ENCODE measurements around the gene FBXW8. TPM values are rescaled to one million over a fixed set of nuclear protein-coding genes. Genes with fewer than 3 reads are reported as not detected.

Gene FBXW8
- total RNA-seq, 1 donor from 2014 or later, result 32.1 TPM

DNA sequence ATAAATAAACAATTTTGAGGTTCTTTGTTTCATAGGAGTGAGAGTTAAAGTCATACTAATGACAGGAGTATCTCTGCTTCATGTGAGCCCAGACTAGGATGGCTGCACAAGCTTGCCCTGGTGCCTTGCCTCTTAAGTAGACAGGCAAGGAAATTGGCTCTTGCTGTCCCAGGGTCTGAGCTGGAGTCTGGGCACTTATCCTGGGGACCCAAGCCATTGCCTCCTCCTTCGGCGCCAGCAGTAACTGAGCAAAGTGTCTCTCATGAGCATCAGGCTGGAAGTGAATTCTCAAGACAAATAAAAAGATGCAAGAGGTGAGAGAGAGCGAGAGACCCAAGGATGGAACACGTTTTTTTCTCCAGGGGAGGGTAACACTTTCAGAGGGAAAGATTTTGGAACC lies 6.9 kb upstream of the FBXW8 start:
- no peak overlapping the region for H3K27ac Mint-ChIP-seq (ENCODE audit: unreplicated experiment)
- H3K27me3 Mint-ChIP-seq (ENCODE audit: unreplicated experiment), result peaks cover 72% of the 10 kb centered on the region
- TF ChIP-seq CTCF (IDR thresholded peaks at IDR 0.05), result no peak
- no peak overlapping the region for H3K4me3 Mint-ChIP-seq (ENCODE audit: unreplicated experiment)
- no peak for DNase-seq (ENCODE audit: extremely low spot score, unreplicated experiment)
- H3K9me3 Mint-ChIP-seq (ENCODE audit: unreplicated experiment), result no peaks in the 10 kb centered on the region
- no peaks in the 10 kb centered on the region for H3K4me1 Mint-ChIP-seq (ENCODE audit: unreplicated experiment)
- no peaks in the 10 kb centered on the region for H3K36me3 Mint-ChIP-seq (ENCODE audit: unreplicated experiment)

DNA sequence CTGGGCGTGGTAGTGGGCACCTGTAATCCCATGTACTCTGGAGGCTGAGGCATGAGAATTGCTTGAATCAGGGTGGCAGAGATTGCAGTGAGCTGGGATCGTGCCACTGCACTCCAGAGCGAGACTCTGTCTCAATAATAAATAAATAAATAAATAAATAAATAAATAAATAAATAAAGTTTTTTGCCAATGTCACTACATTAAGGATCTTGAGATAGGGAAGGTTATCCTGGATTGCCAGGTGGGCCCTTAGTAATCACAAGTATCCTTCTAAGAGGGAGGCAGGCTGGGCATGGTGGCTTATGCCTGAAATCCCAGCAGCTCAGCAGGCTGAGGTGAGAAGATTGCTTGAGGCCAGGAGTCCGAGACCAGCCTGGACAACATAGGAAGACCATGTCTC lies 4.5 kb upstream of the FBXW8 start:
- Mint-ChIP-seq H3K36me3 (ENCODE audit: unreplicated experiment) (no peaks in the 10 kb centered on the region), H3K4me1 (ENCODE audit: unreplicated experiment) (peaks cover 2% of the 10 kb centered on the region), H3K9me3 (ENCODE audit: unreplicated experiment) (no peaks in the 10 kb centered on the region), H3K4me3 (ENCODE audit: unreplicated experiment) (no peak overlapping the region), H3K27ac (ENCODE audit: unreplicated experiment) (no peak overlapping the region), H3K27me3 (ENCODE audit: unreplicated experiment) (peaks cover 52% of the 10 kb centered on the region)
- DNase-seq (ENCODE audit: extremely low spot score, unreplicated experiment), result no peak
- TF ChIP-seq CTCF (IDR thresholded peaks at IDR 0.05), result no peak

- no peaks in the 10 kb centered on the region for H3K36me3 Mint-ChIP-seq (ENCODE audit: unreplicated experiment)
- peak overlapping the region; percentile 87 for H3K4me3 Mint-ChIP-seq (ENCODE audit: unreplicated experiment)
- peaks cover 22% of the 10 kb centered on the region for H3K27me3 Mint-ChIP-seq (ENCODE audit: unreplicated experiment)
- H3K9me3 Mint-ChIP-seq (ENCODE audit: unreplicated experiment), result no peaks in the 10 kb centered on the region
- peak overlapping the region; percentile 60 for H3K27ac Mint-ChIP-seq (ENCODE audit: unreplicated experiment)
- no peak for DNase-seq (ENCODE audit: extremely low spot score, unreplicated experiment)
- TF ChIP-seq CTCF (IDR thresholded peaks at IDR 0.05), result no peak
- H3K4me1 Mint-ChIP-seq (ENCODE audit: unreplicated experiment), result peaks cover 24% of the 10 kb centered on the region
Observed at GRCh38 chr12:116910280-116910644, 488 bp upstream of the FBXW8 start.

DNA sequence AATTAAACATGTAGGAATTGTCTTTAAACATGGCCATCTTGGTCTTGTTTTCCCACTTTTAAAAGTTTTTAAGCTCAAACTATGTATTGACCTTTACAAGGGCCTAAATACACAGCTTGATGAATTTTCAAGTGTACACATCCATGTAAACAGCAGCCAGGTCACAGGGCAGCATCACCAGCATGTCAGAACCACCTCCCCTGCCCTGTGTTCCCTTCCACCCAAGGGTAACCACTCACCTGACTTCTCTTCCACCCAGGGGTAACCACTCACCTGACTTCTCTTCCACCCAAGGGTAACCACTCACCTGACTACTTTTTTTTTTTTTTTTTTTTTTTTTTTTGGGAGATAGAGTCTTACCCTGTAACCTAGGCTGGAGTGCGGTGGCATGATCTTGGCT lies 4.6 kb downstream of the FBXW8 start:
- TF ChIP-seq CTCF (IDR thresholded peaks at IDR 0.05), result no peak
- no peaks in the 10 kb centered on the region for H3K9me3 Mint-ChIP-seq (ENCODE audit: unreplicated experiment)
- H3K36me3 Mint-ChIP-seq (ENCODE audit: unreplicated experiment), result peaks cover 9% of the 10 kb centered on the region
- H3K4me3 Mint-ChIP-seq (ENCODE audit: unreplicated experiment), result no peak overlapping the region
- H3K4me1 Mint-ChIP-seq (ENCODE audit: unreplicated experiment), result peaks cover 41% of the 10 kb centered on the region
- no peak for DNase-seq (ENCODE audit: extremely low spot score, unreplicated experiment)
- H3K27ac Mint-ChIP-seq (ENCODE audit: unreplicated experiment), result no peak overlapping the region
- no peaks in the 10 kb centered on the region for H3K27me3 Mint-ChIP-seq (ENCODE audit: unreplicated experiment)

DNA sequence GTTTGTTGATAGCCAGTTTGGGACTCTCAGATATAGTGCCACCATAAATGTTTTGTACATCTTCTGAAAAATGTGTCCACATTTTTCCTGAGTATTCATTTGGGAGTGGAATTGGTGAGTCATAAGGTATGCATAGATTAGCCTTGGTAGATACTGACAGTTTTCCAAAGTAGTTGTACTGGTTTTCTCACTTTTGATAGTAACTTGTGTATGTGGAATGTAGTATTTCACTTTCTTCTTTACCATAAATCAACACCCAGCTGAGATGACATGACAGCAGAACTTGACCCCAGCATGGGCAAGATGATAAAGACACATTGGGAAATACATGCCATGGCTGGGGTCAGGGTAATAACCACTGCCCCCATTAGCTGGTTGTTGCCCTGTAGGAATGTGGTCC lies 5.4 kb downstream of the FBXW8 start:
- H3K36me3 Mint-ChIP-seq (ENCODE audit: unreplicated experiment), result peaks cover 9% of the 10 kb centered on the region
- peaks cover 47% of the 10 kb centered on the region for H3K4me1 Mint-ChIP-seq (ENCODE audit: unreplicated experiment)
- TF ChIP-seq CTCF (IDR thresholded peaks at IDR 0.05), result no peak
- no peaks in the 10 kb centered on the region for H3K27me3 Mint-ChIP-seq (ENCODE audit: unreplicated experiment)
- no peaks in the 10 kb centered on the region for H3K9me3 Mint-ChIP-seq (ENCODE audit: unreplicated experiment)
- H3K27ac Mint-ChIP-seq (ENCODE audit: unreplicated experiment), result no peak overlapping the region
- no peak overlapping the region for H3K4me3 Mint-ChIP-seq (ENCODE audit: unreplicated experiment)
- no peak for DNase-seq (ENCODE audit: extremely low spot score, unreplicated experiment)
